LNCaP clone FGC (cell line): ENCODE results near the gene TNS1.

Source experiments
- DNase-seq: peaks from one replicate; pipeline ENCODE4 v3.0.0-alpha.2; 2011; ENCODE audit warnings: low read depth
- H3K4me3 ChIP-seq: 2 replicates; pipeline ENCODE4 v1.5.1; 2011; ENCODE audit warnings: mild to moderate bottlenecking, low read depth, low read length, control low read depth
- TF ChIP-seq, protein P1 (sequence below): IDR thresholded peaks from 2 replicates; pipeline ENCODE4 v1.5.1; 2012; ENCODE audit warnings: mild to moderate bottlenecking; ENCODE audit not compliant: control insufficient read depth, insufficient read depth; ENCODE audit errors: extremely low read depth

TNS1 gene

GRCh38 chr2:217800433-217801114, 202.2 kb downstream of the TNS1 start:
- TF ChIP-seq, protein P1, sequence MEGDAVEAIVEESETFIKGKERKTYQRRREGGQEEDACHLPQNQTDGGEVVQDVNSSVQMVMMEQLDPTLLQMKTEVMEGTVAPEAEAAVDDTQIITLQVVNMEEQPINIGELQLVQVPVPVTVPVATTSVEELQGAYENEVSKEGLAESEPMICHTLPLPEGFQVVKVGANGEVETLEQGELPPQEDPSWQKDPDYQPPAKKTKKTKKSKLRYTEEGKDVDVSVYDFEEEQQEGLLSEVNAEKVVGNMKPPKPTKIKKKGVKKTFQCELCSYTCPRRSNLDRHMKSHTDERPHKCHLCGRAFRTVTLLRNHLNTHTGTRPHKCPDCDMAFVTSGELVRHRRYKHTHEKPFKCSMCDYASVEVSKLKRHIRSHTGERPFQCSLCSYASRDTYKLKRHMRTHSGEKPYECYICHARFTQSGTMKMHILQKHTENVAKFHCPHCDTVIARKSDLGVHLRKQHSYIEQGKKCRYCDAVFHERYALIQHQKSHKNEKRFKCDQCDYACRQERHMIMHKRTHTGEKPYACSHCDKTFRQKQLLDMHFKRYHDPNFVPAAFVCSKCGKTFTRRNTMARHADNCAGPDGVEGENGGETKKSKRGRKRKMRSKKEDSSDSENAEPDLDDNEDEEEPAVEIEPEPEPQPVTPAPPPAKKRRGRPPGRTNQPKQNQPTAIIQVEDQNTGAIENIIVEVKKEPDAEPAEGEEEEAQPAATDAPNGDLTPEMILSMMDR = no peak
- DNase-seq = no peak
- no peak overlapping the region for H3K4me3 ChIP-seq

DNA sequence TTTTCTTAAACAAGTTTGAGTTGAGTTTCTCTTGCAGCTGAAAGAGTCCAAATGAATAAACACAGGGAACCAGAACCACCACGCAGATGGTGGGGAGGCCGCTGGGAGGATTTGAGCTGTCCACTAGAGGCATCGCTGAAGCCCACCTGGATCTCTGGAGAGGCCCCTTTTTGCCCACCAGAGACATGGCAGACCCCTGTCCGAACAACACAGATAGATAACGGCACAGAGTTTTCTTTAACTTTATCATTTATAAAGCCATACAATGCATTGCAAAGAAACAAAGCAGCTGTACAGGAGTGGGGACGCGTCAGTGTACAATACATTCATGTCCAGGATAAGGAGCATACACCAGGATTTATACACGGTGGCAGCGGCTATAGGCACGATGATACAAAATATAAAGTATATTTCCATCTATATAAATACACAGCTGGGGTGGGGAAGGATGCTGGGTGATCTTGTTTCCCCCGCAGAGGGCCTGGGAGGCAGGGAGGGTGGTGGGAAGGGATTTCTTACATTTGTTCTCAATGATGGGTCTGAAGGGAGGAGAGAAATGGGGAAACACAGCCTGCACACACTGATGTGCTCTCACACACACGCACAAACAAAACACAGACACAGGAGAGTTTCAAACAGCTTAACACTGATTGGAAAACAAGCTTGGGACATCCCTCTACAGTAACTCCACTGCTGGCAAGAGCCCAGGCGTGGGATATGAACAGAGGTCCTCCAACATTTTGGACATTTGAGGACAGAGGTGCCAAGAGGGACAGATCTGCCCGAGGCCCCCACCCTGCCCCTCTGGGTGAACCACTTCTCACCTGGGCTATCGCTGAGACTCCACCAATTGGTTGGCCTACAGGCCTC, 203.0 kb downstream of the TNS1 start:
- DNase-seq = no peak
- H3K4me3 ChIP-seq = no peak overlapping the region
- TF ChIP-seq, protein P1 = no peak

- no peak overlapping the region for H3K4me3 ChIP-seq
- TF ChIP-seq, protein P1 = no peak
- DNase-seq = no peak
Measured at GRCh38 chr2:217798743-217799562, 203.8 kb downstream of the TNS1 start.

DNA sequence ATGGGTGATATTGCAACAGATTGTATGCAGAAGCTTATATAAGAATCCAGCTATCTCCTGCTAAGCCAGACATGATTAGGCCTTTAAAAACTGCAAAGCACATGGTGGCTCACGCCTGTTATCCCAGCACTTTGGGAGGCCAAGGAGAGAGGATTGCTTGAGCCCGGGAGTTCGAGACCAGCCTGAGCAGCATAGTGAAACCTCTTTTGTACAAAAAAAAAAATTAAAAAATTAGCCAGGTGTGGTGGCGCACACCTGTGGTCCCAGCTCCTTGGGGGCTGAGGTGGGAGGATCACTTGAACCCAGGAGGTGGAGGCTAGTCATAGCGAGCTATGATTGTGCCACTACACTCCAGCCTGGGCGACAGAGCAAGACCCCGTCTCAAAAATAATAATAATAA, 204.6 kb downstream of the TNS1 start:
- DNase-seq = no peak
- no peak overlapping the region for H3K4me3 ChIP-seq
- TF ChIP-seq, protein P1 = no peak

DNA sequence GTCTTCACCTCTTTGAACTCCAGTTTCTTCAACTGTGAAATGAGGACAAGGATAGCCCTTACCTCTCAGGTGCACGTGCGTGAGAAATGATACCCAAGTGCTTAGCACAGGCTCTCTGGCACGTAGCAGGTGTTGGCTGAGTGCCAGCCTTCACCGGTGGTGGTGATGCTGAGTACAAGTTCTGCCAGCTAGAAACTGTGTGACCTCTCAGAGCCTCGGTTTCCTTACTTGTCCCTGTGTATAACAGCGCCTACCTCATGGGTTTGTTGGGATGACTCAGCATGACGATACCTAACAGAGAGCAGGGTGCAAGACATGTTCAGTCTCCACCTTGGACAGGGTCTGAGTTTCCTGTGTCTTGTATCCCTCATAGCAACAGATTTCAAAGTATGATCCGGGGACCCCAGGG, 205.1 kb downstream of the TNS1 start:
- TF ChIP-seq, protein P1 = no peak
- DNase-seq = no peak
- H3K4me3 ChIP-seq = no peak overlapping the region

GRCh38 chr2:217797165-217797564, 205.6 kb downstream of the TNS1 start:
- H3K4me3 ChIP-seq = no peak overlapping the region
- TF ChIP-seq, protein P1 = no peak
- no peak for DNase-seq
